Hematopoietic multipotent progenitor cell treated with erythropoietin and hydrocortisone succinate and interleukin-3 and kit ligand, for 17 days (in vitro differentiated cells): ENCODE data around the gene PAIP1.
"Not testable (repeated sequence)": the region's sequence is repeated elsewhere in the genome, so short reads cannot be mapped to it uniquely, and the experiment has no call there.

Source experiments
- DNase-seq: peaks from one replicate; pipeline ENCODE4 v3.0.0-alpha.2; 2015; ENCODE audit warnings: low spot score

The PAIP1 gene

GRCh38 chr5:43570450-43571158, 13.7 kb upstream of the PAIP1 start:
- no peak for DNase-seq

- DNase-seq: no peak
Measured at GRCh38 chr5:43569236-43569746, 12.4 kb upstream of the PAIP1 start.

- DNase-seq: no peak
Measured at GRCh38 chr5:43567967-43568366, 11.1 kb upstream of the PAIP1 start.

- no peak for DNase-seq
Measured at GRCh38 chr5:43565043-43565442, 8.2 kb upstream of the PAIP1 start.

GRCh38 chr5:43564289-43564850, 7.5 kb upstream of the PAIP1 start:
- DNase-seq: no peak

GRCh38 chr5:43563321-43563720, 6.4 kb upstream of the PAIP1 start:
- DNase-seq: no peak

GRCh38 chr5:43561356-43561755, 4.5 kb upstream of the PAIP1 start:
- DNase-seq: no peak

- DNase-seq: no peak
Measured at GRCh38 chr5:43560128-43560527, 3.3 kb upstream of the PAIP1 start.

- DNase-seq: not testable (repeated sequence)
Measured at GRCh38 chr5:43556607-43556856, 345 bp downstream of the PAIP1 start.

GRCh38 chr5:43555895-43556606, 826 bp downstream of the PAIP1 start:
- peak; percentile 47 for DNase-seq

- DNase-seq: no peak
Measured at GRCh38 chr5:43554497-43554896, 2.4 kb downstream of the PAIP1 start.

GRCh38 chr5:43553381-43553780, 3.5 kb downstream of the PAIP1 start:
- no peak for DNase-seq

GRCh38 chr5:43551731-43552130, 5.1 kb downstream of the PAIP1 start:
- DNase-seq: no peak

GRCh38 chr5:43549272-43549671, 7.6 kb downstream of the PAIP1 start:
- not testable (repeated sequence) for DNase-seq

GRCh38 chr5:43548358-43548757, 8.5 kb downstream of the PAIP1 start:
- DNase-seq: no peak

GRCh38 chr5:43547532-43547931, 9.3 kb downstream of the PAIP1 start:
- DNase-seq: no peak

GRCh38 chr5:43543434-43543833, 13.4 kb downstream of the PAIP1 start:
- DNase-seq: no peak

- DNase-seq: no peak
Measured at GRCh38 chr5:43540746-43541145, 16.1 kb downstream of the PAIP1 start.

- no peak for DNase-seq
Measured at GRCh38 chr5:43536972-43537371, 19.9 kb downstream of the PAIP1 start.

GRCh38 chr5:43533646-43534045, 23.2 kb downstream of the PAIP1 start:
- DNase-seq: no peak

GRCh38 chr5:43530648-43531047, 26.2 kb downstream of the PAIP1 start:
- DNase-seq: no peak

- no peak for DNase-seq
Measured at GRCh38 chr5:43523662-43524072, 33.2 kb downstream of the PAIP1 start.

- no peak for DNase-seq
Measured at GRCh38 chr5:43520615-43521014, 36.3 kb downstream of the PAIP1 start.

GRCh38 chr5:43515678-43516048, 41.2 kb downstream of the PAIP1 start:
- DNase-seq: no peak
